ENCODE measurements around the gene DCT.

DCT gene

GRCh38 chr13:94394723-94395122, 84.8 kb downstream of the DCT start:
- H3K4me3 ChIP-seq (replicated peaks; ENCODE audit: low read depth, low read length) = no peak overlapping the region
- no peak for DNase-seq (ENCODE audit: extremely low read depth, low read depth)
- no peak for TF ChIP-seq CTCF (IDR thresholded peaks at IDR 0.05; ENCODE audit: low read depth, low read length, missing control alignments)

- no peak for DNase-seq (ENCODE audit: extremely low read depth, low read depth)
- no peak overlapping the region for H3K4me3 ChIP-seq (replicated peaks; ENCODE audit: low read depth, low read length)
- no peak for TF ChIP-seq CTCF (IDR thresholded peaks at IDR 0.05; ENCODE audit: low read depth, low read length, missing control alignments)
Observed at GRCh38 chr13:94390881-94391280, 88.6 kb downstream of the DCT start.

- no peak overlapping the region for H3K4me3 ChIP-seq (replicated peaks; ENCODE audit: low read depth, low read length)
- no peak for DNase-seq (ENCODE audit: extremely low read depth, low read depth)
- no peak for TF ChIP-seq CTCF (IDR thresholded peaks at IDR 0.05; ENCODE audit: low read depth, low read length, missing control alignments)
Observed at GRCh38 chr13:94389604-94390351, 89.7 kb downstream of the DCT start.

GRCh38 chr13:94387047-94387446, 92.4 kb downstream of the DCT start:
- H3K4me3 ChIP-seq (replicated peaks; ENCODE audit: low read depth, low read length) = no peak overlapping the region
- DNase-seq (ENCODE audit: extremely low read depth, low read depth) = no peak
- no peak for TF ChIP-seq CTCF (IDR thresholded peaks at IDR 0.05; ENCODE audit: low read depth, low read length, missing control alignments)
